ENCODE data around the gene KLF18. TPM values are rescaled to one million over a fixed set of nuclear protein-coding genes. Genes with fewer than 3 reads are reported as not detected.

Gene KLF18
- total RNA-seq, 1 donor from 2014 or later: not detected

DNA sequence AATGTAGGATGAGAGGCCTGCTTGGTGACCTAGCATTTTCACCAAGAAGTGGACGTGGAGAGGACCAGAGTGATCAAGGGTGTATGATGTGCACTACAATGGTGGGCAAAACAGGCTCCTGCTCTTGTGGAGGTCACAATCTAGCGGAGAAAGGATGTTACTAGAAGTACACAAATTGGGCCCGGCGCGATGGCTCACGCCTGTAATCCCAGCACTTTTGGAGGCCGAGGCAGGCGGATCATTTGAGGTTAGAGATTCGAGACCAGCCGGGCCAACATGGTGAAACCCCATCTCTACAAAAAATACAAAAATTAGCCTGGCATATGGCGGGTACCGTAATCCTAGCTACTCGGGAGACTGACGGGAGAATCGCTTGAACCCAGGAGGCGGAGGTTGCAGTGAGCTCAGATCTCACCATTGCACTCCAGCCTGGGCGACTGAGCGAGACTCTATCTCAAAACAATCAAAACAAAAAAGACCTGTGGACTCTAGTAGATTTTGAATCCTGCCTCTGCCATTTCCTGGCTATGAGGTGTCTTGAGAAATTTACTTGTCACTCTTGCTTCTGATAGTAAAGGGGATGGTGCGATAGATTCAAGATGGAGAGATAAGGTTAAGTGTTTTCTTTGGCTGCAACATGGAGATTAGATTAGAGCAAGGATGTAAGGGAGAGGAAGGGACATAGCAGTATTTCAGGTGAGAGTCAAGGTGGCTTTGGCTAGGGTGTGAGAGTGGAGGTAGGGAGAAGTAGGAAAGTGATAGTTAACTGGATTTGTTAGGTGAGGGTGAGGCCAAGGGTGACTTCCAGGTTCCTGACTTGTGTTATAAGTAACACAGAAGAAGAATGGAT, 7.1 kb downstream of the KLF18 start:
- Histone ChIP-seq H3K9me3 (no peaks in the 10 kb centered on the region), H3K27me3 (no peaks in the 10 kb centered on the region), H3K4me1 (peaks cover 0 to 5% of the 10 kb centered on the region in 2 donors), H3K27ac (no peak overlapping the region), H3K36me3 (no peaks in the 10 kb centered on the region), H3K4me3 (no peak overlapping the region)
- TF ChIP-seq, protein P1, sequence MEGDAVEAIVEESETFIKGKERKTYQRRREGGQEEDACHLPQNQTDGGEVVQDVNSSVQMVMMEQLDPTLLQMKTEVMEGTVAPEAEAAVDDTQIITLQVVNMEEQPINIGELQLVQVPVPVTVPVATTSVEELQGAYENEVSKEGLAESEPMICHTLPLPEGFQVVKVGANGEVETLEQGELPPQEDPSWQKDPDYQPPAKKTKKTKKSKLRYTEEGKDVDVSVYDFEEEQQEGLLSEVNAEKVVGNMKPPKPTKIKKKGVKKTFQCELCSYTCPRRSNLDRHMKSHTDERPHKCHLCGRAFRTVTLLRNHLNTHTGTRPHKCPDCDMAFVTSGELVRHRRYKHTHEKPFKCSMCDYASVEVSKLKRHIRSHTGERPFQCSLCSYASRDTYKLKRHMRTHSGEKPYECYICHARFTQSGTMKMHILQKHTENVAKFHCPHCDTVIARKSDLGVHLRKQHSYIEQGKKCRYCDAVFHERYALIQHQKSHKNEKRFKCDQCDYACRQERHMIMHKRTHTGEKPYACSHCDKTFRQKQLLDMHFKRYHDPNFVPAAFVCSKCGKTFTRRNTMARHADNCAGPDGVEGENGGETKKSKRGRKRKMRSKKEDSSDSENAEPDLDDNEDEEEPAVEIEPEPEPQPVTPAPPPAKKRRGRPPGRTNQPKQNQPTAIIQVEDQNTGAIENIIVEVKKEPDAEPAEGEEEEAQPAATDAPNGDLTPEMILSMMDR (IDR thresholded peaks at IDR 0.05): no peak
- intact Hi-C loops (cut with DNase I): no loop called here
- no peak for DNase-seq (ENCODE audit: low spot score in 2 of 2)

DNA sequence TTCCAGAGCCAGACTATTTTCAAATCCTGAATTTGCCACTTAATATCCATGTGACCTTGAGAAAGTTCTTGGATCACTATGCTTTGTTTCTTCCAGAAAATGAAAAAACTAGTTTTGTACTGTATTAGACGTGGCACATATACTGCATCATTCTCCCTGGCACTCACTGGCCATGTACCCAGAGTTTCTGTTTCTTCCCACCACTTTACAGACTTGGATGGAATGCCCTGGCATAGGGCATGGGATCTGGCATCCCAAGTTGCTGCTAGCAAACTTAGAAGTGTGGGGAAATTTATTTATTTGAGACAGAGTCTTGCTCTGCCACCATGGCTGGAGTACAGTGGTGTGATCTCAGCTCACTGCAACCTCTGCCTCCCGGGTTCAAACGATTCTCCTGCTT, 10.0 kb downstream of the KLF18 start:
- intact Hi-C loops (cut with DNase I): no loop called here
- Histone ChIP-seq H3K4me3 (no peak overlapping the region), H3K27ac (peak overlapping the region; percentile 46 to 56), H3K36me3 (no peaks in the 10 kb centered on the region), H3K9me3 (no peaks in the 10 kb centered on the region), H3K4me1 (peaks cover 0 to 5% of the 10 kb centered on the region in 2 donors), H3K27me3 (no peaks in the 10 kb centered on the region)
- TF ChIP-seq, protein P1 (IDR thresholded peaks at IDR 0.05): no peak
- peak in 1 of 2 donors; percentile 69 for DNase-seq (ENCODE audit: low spot score in 2 of 2)

DNA sequence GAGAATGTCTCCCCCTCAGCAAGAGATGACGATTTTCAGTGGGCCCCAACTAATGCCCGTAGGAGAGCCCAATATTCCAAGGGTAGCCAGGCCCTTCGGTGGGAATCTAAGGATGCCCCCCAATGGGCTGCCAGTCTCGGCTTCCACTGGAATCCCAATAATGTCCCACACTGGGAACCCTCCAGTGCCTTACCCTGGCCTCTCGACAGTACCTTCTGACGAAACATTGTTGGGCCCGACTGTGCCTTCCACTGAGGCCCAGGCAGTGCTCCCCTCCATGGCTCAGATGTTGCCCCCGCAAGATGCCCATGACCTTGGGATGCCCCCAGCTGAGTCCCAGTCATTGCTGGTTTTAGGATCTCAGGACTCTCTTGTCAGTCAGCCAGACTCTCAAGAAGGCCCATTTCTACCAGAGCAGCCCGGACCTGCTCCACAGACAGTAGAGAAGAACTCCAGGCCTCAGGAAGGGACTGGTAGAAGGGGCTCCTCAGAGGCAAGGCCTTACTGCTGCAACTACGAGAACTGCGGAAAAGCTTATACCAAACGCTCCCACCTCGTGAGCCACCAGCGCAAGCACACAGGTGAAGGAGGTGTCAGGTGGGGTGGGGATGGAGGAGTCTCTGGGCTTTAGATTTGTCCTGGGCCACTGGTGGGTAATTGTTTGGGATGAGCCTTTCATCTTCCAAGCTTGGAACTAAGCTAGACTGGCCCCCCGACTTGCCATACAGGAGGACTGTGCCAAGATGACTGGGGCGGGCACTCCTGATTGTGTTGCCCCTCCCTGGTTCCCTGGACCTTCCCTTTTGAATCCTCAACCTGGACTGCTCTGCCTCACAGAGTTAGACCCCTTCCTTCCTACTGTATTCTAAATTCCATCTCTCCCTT, 11.6 kb downstream of the KLF18 start:
- H3K4me1 ChIP-seq: peaks cover 0 to 5% of the 10 kb centered on the region in 2 donors
- H3K4me3 ChIP-seq: no peak overlapping the region
- TF ChIP-seq, protein P1 (IDR thresholded peaks at IDR 0.05): no peak
- no peak for DNase-seq (ENCODE audit: low spot score in 2 of 2)
- no peaks in the 10 kb centered on the region for H3K9me3 ChIP-seq
- H3K36me3 ChIP-seq: no peaks in the 10 kb centered on the region
- H3K27me3 ChIP-seq: no peaks in the 10 kb centered on the region
- intact Hi-C loops (cut with DNase I): no loop called here
- H3K27ac ChIP-seq: no peak overlapping the region

DNA sequence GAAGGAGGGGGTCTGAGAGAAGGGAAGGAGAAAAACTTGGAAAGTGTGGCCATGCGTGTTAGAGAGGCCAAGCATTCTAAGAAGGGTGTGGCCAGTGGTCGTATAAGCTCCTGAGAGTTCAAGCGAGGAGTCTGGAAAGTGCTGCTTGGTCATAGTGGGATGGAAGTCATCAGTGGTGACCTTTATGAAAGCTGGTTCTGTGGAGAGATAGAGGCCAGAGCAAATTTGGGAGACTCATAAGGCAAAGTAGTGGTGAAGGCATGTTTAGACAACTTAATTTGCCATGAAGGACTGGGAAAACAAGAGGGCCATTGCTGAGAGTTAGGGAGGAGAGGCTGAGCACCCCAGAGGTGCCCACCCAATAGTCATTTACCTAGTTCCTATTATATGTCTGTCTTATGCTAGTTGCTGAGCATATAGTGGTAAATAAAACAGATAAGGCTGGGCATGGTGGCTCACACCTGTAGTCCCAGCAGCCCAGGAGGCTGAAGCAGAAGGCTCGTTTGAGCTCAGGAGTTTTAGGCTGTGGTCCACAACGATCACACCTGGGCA, 21.0 kb downstream of the KLF18 start:
- H3K27ac ChIP-seq: no peak overlapping the region
- H3K4me1 ChIP-seq: no peaks in the 10 kb centered on the region
- DNase-seq (ENCODE audit: low spot score in 2 of 2): no peak
- H3K36me3 ChIP-seq: no peaks in the 10 kb centered on the region
- no peaks in the 10 kb centered on the region for H3K9me3 ChIP-seq
- no peaks in the 10 kb centered on the region for H3K27me3 ChIP-seq
- H3K4me3 ChIP-seq: no peak overlapping the region
- TF ChIP-seq, protein P1 (IDR thresholded peaks at IDR 0.05): no peak
- intact Hi-C loops (cut with DNase I): no loop called here

DNA sequence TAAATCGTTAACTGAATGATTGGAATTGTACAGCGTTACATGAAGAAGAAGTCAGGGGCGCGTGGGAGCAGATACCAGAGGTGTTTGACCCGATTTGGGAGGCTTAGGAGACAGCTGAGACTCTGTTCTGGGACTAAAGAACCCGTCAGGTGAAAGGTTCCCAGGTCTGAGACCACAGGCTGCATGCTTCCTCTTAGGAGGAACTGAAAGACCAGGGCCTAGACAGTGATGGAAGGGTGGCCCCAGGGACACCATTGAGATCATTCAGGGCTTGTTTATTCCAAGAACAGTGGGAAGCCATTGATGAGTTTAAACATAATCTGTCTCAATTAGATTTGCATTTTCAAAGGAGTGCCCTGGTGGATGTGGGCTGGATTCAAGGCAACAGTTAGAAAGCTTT, 21.9 kb downstream of the KLF18 start:
- Histone ChIP-seq H3K4me1 (no peaks in the 10 kb centered on the region), H3K4me3 (no peak overlapping the region), H3K36me3 (no peaks in the 10 kb centered on the region), H3K27ac (no peak overlapping the region), H3K9me3 (no peaks in the 10 kb centered on the region), H3K27me3 (no peaks in the 10 kb centered on the region)
- TF ChIP-seq, protein P1 (IDR thresholded peaks at IDR 0.05): no peak
- intact Hi-C loops (cut with DNase I): no loop called here
- DNase-seq (ENCODE audit: low spot score in 2 of 2): no peak
